Adipocyte (in vitro differentiated cells): ENCODE data around the gene PNPO.

Experiments used
- DNase-seq: peaks from one replicate; pipeline ENCODE4 v3.0.0-alpha.2; 2015; ENCODE audit warnings: low read depth
- H3K27me3 ChIP-seq: replicated peaks from 2 replicates; pipeline ENCODE4 v1.7.0; 2013; ENCODE audit warnings: mild to moderate bottlenecking, low read length, moderate library complexity; ENCODE audit not compliant: control insufficient read depth, insufficient read depth
- H3K36me3 ChIP-seq: 2 replicates; pipeline ENCODE4 v1.7.0; 2013; ENCODE audit warnings: low read length, mild to moderate bottlenecking, moderate library complexity; ENCODE audit not compliant: control insufficient read depth, insufficient read depth, severe bottlenecking
- H3K4me1 ChIP-seq: 2 replicates; pipeline ENCODE4 v1.7.0; 2013; ENCODE audit warnings: mild to moderate bottlenecking, low read length, moderate library complexity; ENCODE audit not compliant: control insufficient read depth, insufficient read depth
- H3K4me3 ChIP-seq: 2 replicates; pipeline ENCODE4 v1.7.0; 2013; ENCODE audit warnings: mild to moderate bottlenecking, low read length, moderate library complexity
- H3K9ac ChIP-seq: 2 replicates; pipeline ENCODE4 v1.7.0; 2013; ENCODE audit warnings: mild to moderate bottlenecking, low read length, moderate library complexity
- H3K9me3 ChIP-seq: 2 replicates; pipeline ENCODE4 v1.7.0; 2013; ENCODE audit warnings: mild to moderate bottlenecking, low read length, moderate library complexity; ENCODE audit not compliant: control insufficient read depth

PNPO gene

GRCh38 chr17:47993031-47993564 is 51.7 kb downstream of the PNPO start:
- peaks cover 6% of the 10 kb centered on the region for H3K27me3 ChIP-seq
- DNase-seq, result no peak
- H3K4me3 ChIP-seq, result no peak overlapping the region
- no peaks in the 10 kb centered on the region for H3K36me3 ChIP-seq
- no peaks in the 10 kb centered on the region for H3K4me1 ChIP-seq
- no peak overlapping the region for H3K9ac ChIP-seq
- no peaks in the 10 kb centered on the region for H3K9me3 ChIP-seq

- Histone ChIP-seq H3K9me3 (no peaks in the 10 kb centered on the region), H3K27me3 (peaks cover 6% of the 10 kb centered on the region), H3K4me1 (no peaks in the 10 kb centered on the region), H3K4me3 (no peak overlapping the region), H3K9ac (no peak overlapping the region), H3K36me3 (no peaks in the 10 kb centered on the region)
- no peak for DNase-seq
Observed at GRCh38 chr17:47993964-47994363, 52.6 kb downstream of the PNPO start.

- no peaks in the 10 kb centered on the region for H3K4me1 ChIP-seq
- DNase-seq, result no peak
- H3K9me3 ChIP-seq, result no peaks in the 10 kb centered on the region
- no peak overlapping the region for H3K4me3 ChIP-seq
- peaks cover 6% of the 10 kb centered on the region for H3K27me3 ChIP-seq
- H3K36me3 ChIP-seq, result no peaks in the 10 kb centered on the region
- H3K9ac ChIP-seq, result no peak overlapping the region
Observed at GRCh38 chr17:47994724-47995123, 53.4 kb downstream of the PNPO start.

GRCh38 chr17:47995241-47995935 is 54.0 kb downstream of the PNPO start:
- Histone ChIP-seq H3K4me1 (no peaks in the 10 kb centered on the region), H3K4me3 (no peak overlapping the region), H3K36me3 (no peaks in the 10 kb centered on the region), H3K9me3 (no peaks in the 10 kb centered on the region), H3K9ac (no peak overlapping the region), H3K27me3 (peaks cover 6% of the 10 kb centered on the region)
- no peak for DNase-seq

- H3K4me1 ChIP-seq, result no peaks in the 10 kb centered on the region
- no peak for DNase-seq
- no peaks in the 10 kb centered on the region for H3K9me3 ChIP-seq
- H3K4me3 ChIP-seq, result no peak overlapping the region
- no peak overlapping the region for H3K9ac ChIP-seq
- H3K27me3 ChIP-seq, result peaks cover 6% of the 10 kb centered on the region
- no peaks in the 10 kb centered on the region for H3K36me3 ChIP-seq
Observed at GRCh38 chr17:47996201-47996600, 54.8 kb downstream of the PNPO start.

DNA sequence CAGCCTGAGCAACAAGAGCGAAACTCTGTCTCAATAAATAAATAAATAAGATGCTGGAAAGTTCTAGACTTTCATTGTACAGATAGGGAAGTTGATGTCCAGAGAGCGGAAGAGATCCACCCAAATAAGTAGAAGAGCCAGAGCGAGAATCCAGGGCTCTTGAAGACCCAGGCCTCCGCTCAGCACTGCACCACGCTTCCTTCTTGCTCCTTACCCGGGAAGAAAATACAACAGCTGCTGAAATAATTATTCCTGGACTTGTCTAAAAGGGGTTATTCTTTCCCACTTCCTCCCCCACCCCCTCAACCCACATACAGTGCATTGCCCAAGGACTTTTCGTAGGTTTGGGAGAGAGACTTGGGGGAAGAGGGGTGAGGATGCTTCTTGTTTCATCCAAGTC is 56.2 kb downstream of the PNPO start:
- peaks cover 13% of the 10 kb centered on the region for H3K4me1 ChIP-seq

GRCh38 chr17:47998044-47998443 is 56.7 kb downstream of the PNPO start:
- no peak for DNase-seq
- peaks cover 6% of the 10 kb centered on the region for H3K27me3 ChIP-seq
- H3K4me1 ChIP-seq, result peaks cover 18% of the 10 kb centered on the region
- H3K9ac ChIP-seq, result no peak overlapping the region
- no peaks in the 10 kb centered on the region for H3K9me3 ChIP-seq
- H3K36me3 ChIP-seq, result no peaks in the 10 kb centered on the region
- no peak overlapping the region for H3K4me3 ChIP-seq

More for the DNA sequence above, 56.2 kb downstream of the PNPO start:
- no peaks in the 10 kb centered on the region for H3K36me3 ChIP-seq
- H3K27me3 ChIP-seq, result peaks cover 6% of the 10 kb centered on the region
- no peak for DNase-seq
- no peak overlapping the region for H3K9ac ChIP-seq
- H3K4me3 ChIP-seq, result no peak overlapping the region
- no peaks in the 10 kb centered on the region for H3K9me3 ChIP-seq
